Activated T-helper 9 cell treated with anti-CD3 and anti-CD28 coated beads, Interleukin-2, amount 50 U/mL, for 16 hours (primary cell): ENCODE data around the gene MTMR6.

Source experiments
- DNase-seq: peaks from one replicate; pipeline ENCODE4 v3.0.0-alpha.2; 2020; ENCODE audit warnings: low read depth

The MTMR6 gene

GRCh38 chr13:25215253-25215575 lies 72.1 kb downstream of the MTMR6 start:
- no peak for DNase-seq

GRCh38 chr13:25214491-25215252 lies 72.6 kb downstream of the MTMR6 start:
- DNase-seq, result no peak

GRCh38 chr13:25213715-25214114 lies 73.6 kb downstream of the MTMR6 start:
- no peak for DNase-seq

- DNase-seq, result no peak
Observed at GRCh38 chr13:25210842-25211569, 76.3 kb downstream of the MTMR6 start.

GRCh38 chr13:25207291-25207810 lies 79.9 kb downstream of the MTMR6 start:
- DNase-seq, result no peak

GRCh38 chr13:25204863-25205262 lies 82.4 kb downstream of the MTMR6 start:
- no peak for DNase-seq

GRCh38 chr13:25203127-25203740 lies 84.1 kb downstream of the MTMR6 start:
- DNase-seq, result no peak

GRCh38 chr13:25200783-25201182 lies 86.5 kb downstream of the MTMR6 start:
- no peak for DNase-seq

GRCh38 chr13:25198647-25199046 lies 88.6 kb downstream of the MTMR6 start:
- no peak for DNase-seq

GRCh38 chr13:25196971-25197370 lies 90.3 kb downstream of the MTMR6 start:
- DNase-seq, result no peak
